GM12801 (cell line): Measurements from ENCODE around the gene GCN1.

Experiments used
- TF ChIP-seq, protein P1 (sequence below): IDR thresholded peaks from one replicate; pipeline ENCODE4 v1.5.1; 2011; ENCODE audit warnings: control low read depth; ENCODE audit not compliant: insufficient read length; ENCODE audit errors: extremely low read depth

Gene GCN1

GRCh38 chr12:120137833-120138232 lies 56.7 kb downstream of the GCN1 start:
- TF ChIP-seq, protein P1, sequence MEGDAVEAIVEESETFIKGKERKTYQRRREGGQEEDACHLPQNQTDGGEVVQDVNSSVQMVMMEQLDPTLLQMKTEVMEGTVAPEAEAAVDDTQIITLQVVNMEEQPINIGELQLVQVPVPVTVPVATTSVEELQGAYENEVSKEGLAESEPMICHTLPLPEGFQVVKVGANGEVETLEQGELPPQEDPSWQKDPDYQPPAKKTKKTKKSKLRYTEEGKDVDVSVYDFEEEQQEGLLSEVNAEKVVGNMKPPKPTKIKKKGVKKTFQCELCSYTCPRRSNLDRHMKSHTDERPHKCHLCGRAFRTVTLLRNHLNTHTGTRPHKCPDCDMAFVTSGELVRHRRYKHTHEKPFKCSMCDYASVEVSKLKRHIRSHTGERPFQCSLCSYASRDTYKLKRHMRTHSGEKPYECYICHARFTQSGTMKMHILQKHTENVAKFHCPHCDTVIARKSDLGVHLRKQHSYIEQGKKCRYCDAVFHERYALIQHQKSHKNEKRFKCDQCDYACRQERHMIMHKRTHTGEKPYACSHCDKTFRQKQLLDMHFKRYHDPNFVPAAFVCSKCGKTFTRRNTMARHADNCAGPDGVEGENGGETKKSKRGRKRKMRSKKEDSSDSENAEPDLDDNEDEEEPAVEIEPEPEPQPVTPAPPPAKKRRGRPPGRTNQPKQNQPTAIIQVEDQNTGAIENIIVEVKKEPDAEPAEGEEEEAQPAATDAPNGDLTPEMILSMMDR, result no peak

GRCh38 chr12:120136093-120136770 lies 58.3 kb downstream of the GCN1 start:
- TF ChIP-seq, protein P1, result no peak

GRCh38 chr12:120134307-120134980 lies 60.1 kb downstream of the GCN1 start:
- TF ChIP-seq, protein P1, result no peak

DNA sequence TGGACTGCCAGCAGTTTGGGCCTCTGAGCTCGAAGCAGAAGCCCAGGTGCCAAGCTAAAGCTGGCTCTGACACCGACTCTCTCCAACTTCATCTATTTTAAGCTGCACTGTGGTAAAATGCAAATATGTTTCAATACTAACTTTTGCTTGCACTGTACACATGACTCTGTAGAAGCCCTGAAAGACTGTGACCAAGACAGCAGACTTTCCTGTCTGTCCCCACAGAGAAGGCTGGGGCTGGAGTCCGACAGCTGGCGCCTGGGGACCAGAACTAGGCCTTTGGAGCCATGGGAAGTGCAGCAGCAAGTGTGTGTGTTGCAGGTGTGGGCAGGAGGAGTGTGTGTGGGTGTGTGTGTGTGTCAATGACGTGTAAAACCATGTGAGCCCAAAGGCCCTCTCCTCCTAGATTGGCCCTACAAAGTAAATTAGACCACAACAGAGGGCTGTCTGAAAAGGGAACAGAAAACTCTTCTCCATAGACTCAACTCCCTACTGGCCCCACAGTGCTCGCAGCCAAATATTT lies 61.6 kb downstream of the GCN1 start:
- TF ChIP-seq, protein P1, result no peak

- TF ChIP-seq, protein P1, result no peak
These were observed 62.3 kb downstream of the GCN1 start for GRCh38 chr12:120132054-120132836.

- TF ChIP-seq, protein P1, result no peak
These were observed 63.4 kb downstream of the GCN1 start for GRCh38 chr12:120131116-120131515.

DNA sequence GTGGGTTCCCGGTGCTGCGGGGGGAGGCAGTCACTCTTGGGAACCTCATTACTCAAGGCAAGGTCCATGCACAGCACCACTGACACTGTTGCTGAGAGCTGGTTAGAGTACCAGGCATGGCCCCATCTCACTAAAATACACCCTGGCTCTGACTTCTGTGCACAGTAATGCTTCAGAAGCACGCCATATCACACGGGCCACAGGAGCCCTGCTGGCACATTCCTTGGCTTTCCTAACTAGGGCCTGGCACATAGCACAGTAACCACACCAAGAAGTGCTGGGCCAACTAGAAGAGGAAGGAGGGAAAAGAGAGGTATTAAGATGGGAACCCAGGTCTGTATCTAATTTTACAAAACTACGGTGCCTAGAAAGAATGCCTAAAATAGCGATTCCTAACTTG lies 64.5 kb downstream of the GCN1 start:
- TF ChIP-seq, protein P1, result no peak
